Left lung (tissue), 10 donors: ENCODE measurements around the gene GDF2. TPM values are rescaled to one million over a fixed set of nuclear protein-coding genes. Genes with fewer than 3 reads are reported as not detected.

Source experiments
- ATAC-seq: fragments of 200-7000 bp; cut with Tn5 transposase; one replicate; pipeline ENCODE4 v1.9.1; 2020; ENCODE audit warnings: moderate library complexity
- DNase-seq, 4 donors: peaks; one replicate each; pipeline ENCODE4 v3.0.0-alpha.2; 2013 to 2020
- H3K27ac ChIP-seq, 2 donors: fragments of 200-600 bp; sonication (generic) in 1 of 2; one replicate each; pipeline versions ENCODE4 v1.5.0 to v1.8.0; 2020 to 2021
- H3K27me3 ChIP-seq, 2 donors: fragments of 200-600 bp; sonication (generic) in 1 of 2; one replicate each; pipeline versions ENCODE4 v1.5.0 to v1.8.0; 2020 to 2021
- H3K36me3 ChIP-seq, 2 donors: fragments of 200-600 bp; sonication (generic) in 1 of 2; one replicate each; pipeline versions ENCODE4 v1.5.0 to v1.8.0; 2020 to 2021
- H3K4me1 ChIP-seq, 2 donors: fragments of 200-600 bp; one replicate each; pipeline ENCODE4 v1.8.0; 2021
- H3K4me3 ChIP-seq, 2 donors: fragments of 200-600 bp; sonication (generic) in 1 of 2; one replicate each; pipeline versions ENCODE4 v1.5.0 to v1.8.0; 2020 to 2021; ENCODE audit warnings: mild to moderate bottlenecking in 1 of 2
- H3K9me3 ChIP-seq, 2 donors: fragments of 200-600 bp; sonication (generic) in 1 of 2; one replicate each; pipeline versions ENCODE4 v1.5.0 to v1.8.0; 2020 to 2021
- CTCF ChIP-seq, 2 donors: fragments of 200-600 bp; sonication (generic) in 1 of 2; IDR thresholded peaks; one replicate each; pipeline versions ENCODE4 v1.5.0 to v1.8.0; 2021; ENCODE audit warnings: antibody characterized with exemption in 2 of 2
- intact Hi-C, 2 donors: fragments of 100-400 bp; cut with DNase I; formaldehyde crosslinking; loops; one replicate each; pipeline versions ENCODE4 v1.11.2 to v1.14.2; 2022
- polyA plus RNA-seq, 6 donors: library from polyadenylated mRNA; unstranded; fragments of 120-200 nt; gene quantifications; one replicate each; pipeline ENCODE4 v1.2.1, GENCODE V29; 2013; ENCODE audit not compliant: insufficient read length in 6 of 6
- total RNA-seq, 2 donors: library from RNA; stranded (reverse); fragmentation: NEBNext Ultra II Directional; extraction: Animal tissue kit (Norgen Biotek cat#: 25700); gene quantifications; one replicate each; pipeline ENCODE4 v1.2.1, GENCODE V29; 2021
- donor health status: DM: no; HTN: yes; CAD: no.
- donor health status: DM: no; HTN: no; CAD: no.

Gene GDF2
- total and polyA plus RNA-seq, 8 donors: 0.20 to 0.39 (median 0.23) TPM; not detected in 2

- Histone ChIP-seq H3K4me3 (no peak overlapping the region), H3K4me1 (no peaks in the 10 kb centered on the region), H3K27ac (no peak overlapping the region), H3K36me3 (no peaks in the 10 kb centered on the region), H3K9me3 (no peaks in the 10 kb centered on the region), H3K27me3 (no peaks in the 10 kb centered on the region)
- TF ChIP-seq CTCF (IDR thresholded peaks at IDR 0.05): no peak
- DNase-seq (peak in 1 of 4 donors; percentile 45), ATAC-seq (no peak)
- intact Hi-C loops: no loop called here
These were observed 34.9 kb upstream of the GDF2 start for GRCh38 chr10:47287365-47287802.

GRCh38 chr10:47287805-47288204 lies 34.4 kb upstream of the GDF2 start:
- DNase-seq (no peak), ATAC-seq (no peak)
- H3K27ac ChIP-seq: no peak overlapping the region
- no peak for TF ChIP-seq CTCF (IDR thresholded peaks at IDR 0.05)
- no peak overlapping the region for H3K4me3 ChIP-seq
- no peaks in the 10 kb centered on the region for H3K9me3 ChIP-seq
- intact Hi-C loops: no loop called here
- no peaks in the 10 kb centered on the region for H3K36me3 ChIP-seq
- H3K27me3 ChIP-seq: no peaks in the 10 kb centered on the region
- H3K4me1 ChIP-seq: no peaks in the 10 kb centered on the region

DNA sequence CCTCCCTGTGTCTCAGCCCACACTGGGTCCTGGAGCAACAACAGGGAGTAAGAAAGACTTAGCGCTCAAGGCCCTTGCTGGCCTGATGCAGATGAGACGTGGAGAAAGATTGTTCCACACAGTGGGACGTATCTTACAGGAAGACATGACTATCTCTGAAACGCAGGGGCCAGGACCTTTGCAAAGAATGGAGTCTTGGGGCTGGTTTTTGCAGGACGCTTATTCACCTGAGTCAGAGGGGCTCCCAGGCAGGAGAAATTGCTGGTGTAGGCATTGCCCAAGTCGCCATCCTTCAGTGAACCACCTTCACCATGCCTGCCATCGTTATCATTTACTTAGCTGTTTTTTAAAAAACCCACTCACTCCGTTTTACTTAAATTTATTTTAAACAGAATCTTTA lies 34.0 kb upstream of the GDF2 start:
- Histone ChIP-seq H3K27me3 (no peaks in the 10 kb centered on the region), H3K36me3 (no peaks in the 10 kb centered on the region), H3K9me3 (no peaks in the 10 kb centered on the region), H3K27ac (no peak overlapping the region), H3K4me3 (no peak overlapping the region), H3K4me1 (no peaks in the 10 kb centered on the region)
- DNase-seq: no peak
- TF ChIP-seq CTCF (IDR thresholded peaks at IDR 0.05): no peak
- intact Hi-C loops: no loop called here
- ATAC-seq: no peak

DNA sequence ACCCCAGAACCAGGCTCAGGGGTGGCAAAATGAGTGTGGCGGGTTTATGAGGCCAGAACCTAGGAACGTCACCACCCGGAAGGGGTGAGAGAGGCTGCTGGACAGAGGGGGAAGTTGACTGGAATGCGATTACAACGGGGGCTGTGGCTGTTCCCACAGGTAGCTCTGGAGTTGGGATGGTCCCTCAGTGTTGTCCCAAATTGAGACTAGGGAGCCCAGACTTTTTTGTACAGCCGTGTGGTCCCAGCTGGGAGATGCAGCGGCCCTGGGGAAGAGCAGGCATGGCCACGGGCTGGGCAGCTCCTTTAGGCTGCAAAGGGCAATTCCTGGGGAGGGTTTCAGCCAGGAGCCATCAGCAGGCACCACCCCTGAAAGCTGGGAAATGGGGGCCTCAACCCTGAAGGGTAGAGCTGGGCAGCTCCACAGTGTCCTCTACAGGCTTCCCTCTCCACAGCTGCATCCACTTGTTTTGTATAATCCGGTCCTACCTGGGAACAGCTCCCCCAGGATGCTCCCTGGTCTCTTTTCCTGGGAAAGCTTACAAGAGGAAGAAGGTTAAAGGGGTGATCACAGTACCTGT lies 33.2 kb upstream of the GDF2 start:
- peaks cover 0 to 5% of the 10 kb centered on the region in 2 donors for H3K27me3 ChIP-seq
- intact Hi-C loops: no loop called here

GRCh38 chr10:47289921-47290320 lies 32.3 kb upstream of the GDF2 start:
- DNase-seq (no peak), ATAC-seq (no peak)
- H3K36me3 ChIP-seq: no peaks in the 10 kb centered on the region
- H3K4me1 ChIP-seq: no peaks in the 10 kb centered on the region
- TF ChIP-seq CTCF (IDR thresholded peaks at IDR 0.05): no peak
- H3K27me3 ChIP-seq: peaks cover 0 to 11% of the 10 kb centered on the region in 2 donors
- no peak overlapping the region for H3K27ac ChIP-seq
- H3K9me3 ChIP-seq: no peaks in the 10 kb centered on the region
- no peak overlapping the region for H3K4me3 ChIP-seq
- intact Hi-C loops: no loop called here

More for the DNA sequence above, 33.2 kb upstream of the GDF2 start:
- TF ChIP-seq CTCF (IDR thresholded peaks at IDR 0.05): no peak
- Histone ChIP-seq H3K9me3 (no peaks in the 10 kb centered on the region), H3K36me3 (no peaks in the 10 kb centered on the region), H3K4me1 (no peaks in the 10 kb centered on the region), H3K27ac (no peak overlapping the region), H3K4me3 (no peak overlapping the region)
- ATAC-seq: no peak
- DNase-seq: no peak
